Neuronal stem cell (in vitro differentiated cells): ENCODE measurements around the gene MON2.

Source experiments
- DNase-seq: peaks from one replicate; pipeline ENCODE4 v3.0.0-alpha.2; 2013; ENCODE audit warnings: low spot score
- H2AFZ ChIP-seq: one replicate; pipeline ENCODE4 v1.6.1; 2013; ENCODE audit warnings: mild to moderate bottlenecking, low read length, inconsistent platforms
- H2AK5ac ChIP-seq: 2 replicates; pipeline ENCODE4 v1.6.1; 2013; ENCODE audit warnings: low read depth, mild to moderate bottlenecking, inconsistent platforms, low read length, moderate library complexity, mixed read lengths
- H2BK120ac ChIP-seq: 2 replicates; pipeline ENCODE4 v1.6.1; 2013; ENCODE audit warnings: low read depth, mild to moderate bottlenecking, inconsistent platforms, low read length, moderate library complexity, mixed read lengths
- H2BK12ac ChIP-seq: one replicate; pipeline ENCODE4 v1.6.1; 2013; ENCODE audit warnings: low read length, inconsistent platforms
- H2BK15ac ChIP-seq: 2 replicates; pipeline ENCODE4 v1.6.1; 2013; ENCODE audit warnings: mild to moderate bottlenecking, low read length, inconsistent platforms, mixed read lengths
- H2BK5ac ChIP-seq: one replicate; pipeline ENCODE4 v1.6.1; 2013; ENCODE audit warnings: inconsistent platforms, mild to moderate bottlenecking, low read length, moderate library complexity
- H3K14ac ChIP-seq: one replicate; pipeline ENCODE4 v1.6.1; 2013; ENCODE audit warnings: low read length, inconsistent platforms
- H3K18ac ChIP-seq: 2 replicates; pipeline ENCODE4 v1.6.1; 2013; ENCODE audit warnings: low read length, inconsistent platforms
- H3K23ac ChIP-seq: 2 replicates; pipeline ENCODE4 v1.6.1; 2013; ENCODE audit warnings: low read depth, mild to moderate bottlenecking, mixed read lengths, low read length, inconsistent platforms; ENCODE audit not compliant: poor library complexity
- H3K27ac ChIP-seq: replicated peaks from 3 replicates; pipeline ENCODE4 v1.5.1; 2013; ENCODE audit warnings: low read length, inconsistent platforms
- H3K27me3 ChIP-seq, 3 experiments: 2 replicates each; pipeline ENCODE4 v1.6.1; 2013; ENCODE audit warnings: low read length in 3 of 3, mild to moderate bottlenecking in 2 of 3, inconsistent platforms in 1 of 3, low read depth in 1 of 3, mixed read lengths in 1 of 3, moderate library complexity in 1 of 3; ENCODE audit not compliant: control insufficient read depth in 3 of 3, insufficient read depth in 3 of 3
- H3K36me3 ChIP-seq, 2 donors: replicated peaks in 1 of 2; 2 replicates each; pipeline ENCODE4 v1.6.1; 2013; ENCODE audit warnings: low read length in 2 of 2; ENCODE audit not compliant: control insufficient read depth in 2 of 2, insufficient read depth in 2 of 2
- H3K4ac ChIP-seq: 2 replicates; pipeline ENCODE4 v1.6.1; 2013; ENCODE audit warnings: inconsistent platforms, mild to moderate bottlenecking, low read length, moderate library complexity
- H3K4me1 ChIP-seq, 2 donors: 1 replicate in 1 of 2; 2 replicates in 1 of 2; pipeline ENCODE4 v1.6.1; 2013; ENCODE audit warnings: low read length in 2 of 2, low read depth in 1 of 2; ENCODE audit not compliant: control insufficient read depth in 2 of 2, insufficient read depth in 1 of 2
- H3K4me2 ChIP-seq: one replicate; pipeline ENCODE4 v1.6.1; 2013; ENCODE audit warnings: mild to moderate bottlenecking, low read length, inconsistent platforms; ENCODE audit not compliant: insufficient read depth, poor library complexity, severe bottlenecking
- H3K4me3 ChIP-seq, 2 donors: 2 replicates each; pipeline ENCODE4 v1.5.1; 2013; ENCODE audit warnings: low read length in 2 of 2, mild to moderate bottlenecking in 2 of 2, inconsistent platforms in 1 of 2, moderate library complexity in 1 of 2
- H3K79me1 ChIP-seq: one replicate; pipeline ENCODE4 v1.6.1; 2013; ENCODE audit warnings: low read depth, mild to moderate bottlenecking, inconsistent platforms, low read length, moderate library complexity
- H3K9ac ChIP-seq: one replicate; pipeline ENCODE4 v1.6.1; 2013; ENCODE audit warnings: mild to moderate bottlenecking, low read depth, low read length, inconsistent platforms; ENCODE audit not compliant: poor library complexity
- H3K9me3 ChIP-seq, 2 donors: replicated peaks in 1 of 2; 2 replicates each; pipeline versions ENCODE3 to v1.6.1; 2013; ENCODE audit warnings: low read length in 2 of 2, mild to moderate bottlenecking in 2 of 2, inconsistent platforms in 1 of 2, low read depth in 1 of 2, mixed read lengths in 1 of 2, moderate library complexity in 1 of 2; ENCODE audit not compliant: control insufficient read depth in 2 of 2, insufficient read depth in 1 of 2
- H4K8ac ChIP-seq: one replicate; pipeline ENCODE4 v1.6.1; 2013; ENCODE audit warnings: low read depth, mild to moderate bottlenecking, inconsistent platforms, low read length, moderate library complexity
- H4K91ac ChIP-seq: one replicate; pipeline ENCODE4 v1.6.1; 2013; ENCODE audit warnings: low read length, low read depth, mild to moderate bottlenecking, inconsistent platforms; ENCODE audit not compliant: poor library complexity
- WGBS, 2 donors: extraction: QIAGEN DNeasy Blood & Tissue Kit; methylation state at CpG; one replicate each; pipeline ENCODE4 v1.1.7; 2013; ENCODE audit warnings: missing lambda C conversion rate in 2 of 2, mixed read lengths in 1 of 2; ENCODE audit not compliant: insufficient read length in 2 of 2, insufficient replicate concordance in 1 of 2; ENCODE audit errors: extremely low coverage in 2 of 2; 5-methylcytosine and 5-hydroxymethylcytosine counted together

The MON2 gene

DNA sequence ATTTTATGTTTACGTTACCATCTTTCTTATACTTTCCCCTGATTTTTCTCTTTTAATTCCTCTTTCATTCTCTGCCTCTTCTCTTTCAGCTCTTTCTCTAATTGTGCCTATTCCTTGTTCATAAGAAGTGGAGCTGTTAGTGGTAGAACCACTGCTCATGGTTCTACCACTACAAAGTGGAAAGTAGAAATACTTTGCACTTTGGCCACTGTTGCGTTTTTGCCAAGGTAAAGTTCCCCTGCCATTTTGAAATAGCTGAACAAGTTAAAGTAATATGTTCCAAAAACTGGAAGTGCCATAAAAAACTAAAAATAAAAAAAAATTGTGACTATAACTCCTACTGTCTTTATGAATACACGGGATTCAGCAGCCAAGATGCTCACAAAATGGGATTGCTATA lies 130.6 kb downstream of the MON2 start:
- no peak overlapping the region for H3K4ac ChIP-seq
- H3K9me3 ChIP-seq: no peaks in the 10 kb centered on the region
- no peak overlapping the region for H4K8ac ChIP-seq
- no peak overlapping the region for H3K18ac ChIP-seq
- no peak overlapping the region for H3K4me3 ChIP-seq
- H3K4me2 ChIP-seq: no peak overlapping the region
- no CpG with 5 or more reads among the region's 3 CpGs for WGBS, 2 donors
- no peak overlapping the region for H2BK15ac ChIP-seq
- no peak overlapping the region for H2BK5ac ChIP-seq
- peaks cover 0 to 2% of the 10 kb centered on the region in 2 donors for H3K4me1 ChIP-seq
- H3K23ac ChIP-seq: no peak overlapping the region
- no peak overlapping the region for H2BK12ac ChIP-seq
- no peak overlapping the region for H2BK120ac ChIP-seq
- H3K14ac ChIP-seq: no peak overlapping the region
- no peak overlapping the region for H3K9ac ChIP-seq
- DNase-seq: no peak
- no peak overlapping the region for H2AFZ ChIP-seq
- no peaks in the 10 kb centered on the region for H3K27me3 ChIP-seq
- no peak overlapping the region for H3K27ac ChIP-seq
- H4K91ac ChIP-seq: no peak overlapping the region
- H3K36me3 ChIP-seq: peaks cover 0 to 14% of the 10 kb centered on the region in 2 donors
- H3K79me1 ChIP-seq: no peaks in the 10 kb centered on the region
- no peak overlapping the region for H2AK5ac ChIP-seq

DNA sequence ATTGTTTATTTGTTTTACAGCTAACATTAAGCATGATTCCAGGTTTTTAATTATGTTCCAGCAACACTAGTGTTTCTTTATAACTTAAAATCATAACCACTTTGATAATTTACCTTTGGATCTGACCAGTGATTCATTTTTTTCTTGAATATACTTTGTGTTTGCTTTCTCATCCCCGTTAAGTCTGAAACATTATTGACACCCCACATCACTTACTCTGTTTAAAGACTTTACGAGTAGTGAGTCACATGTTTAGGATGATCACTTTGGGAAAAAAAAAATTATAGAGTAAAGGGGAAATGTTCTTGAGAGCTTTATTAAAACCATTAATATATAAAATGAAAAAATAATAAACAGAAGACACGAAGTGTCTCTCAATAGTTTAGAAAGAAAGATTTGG lies 132.2 kb downstream of the MON2 start:
- no peaks in the 10 kb centered on the region for H3K27me3 ChIP-seq
- H3K79me1 ChIP-seq: peaks cover 2% of the 10 kb centered on the region
- no peak overlapping the region for H2AFZ ChIP-seq
- H4K8ac ChIP-seq: no peak overlapping the region
- H3K4me2 ChIP-seq: no peak overlapping the region
- no peak overlapping the region for H2AK5ac ChIP-seq
- no peak overlapping the region for H3K4me3 ChIP-seq
- H3K18ac ChIP-seq: no peak overlapping the region
- DNase-seq: no peak
- no peaks in the 10 kb centered on the region for H3K36me3 ChIP-seq
- H3K23ac ChIP-seq: no peak overlapping the region
- peaks cover 0 to 2% of the 10 kb centered on the region in 2 donors for H3K4me1 ChIP-seq
- H3K9me3 ChIP-seq: no peaks in the 10 kb centered on the region
- no peak overlapping the region for H2BK12ac ChIP-seq
- no peak overlapping the region for H4K91ac ChIP-seq
- no peak overlapping the region for H2BK15ac ChIP-seq
- no peak overlapping the region for H3K14ac ChIP-seq
- no peak overlapping the region for H2BK120ac ChIP-seq
- no CpG with 5 or more reads among the region's 3 CpGs for WGBS, 2 donors
- H3K4ac ChIP-seq: no peak overlapping the region
- no peak overlapping the region for H2BK5ac ChIP-seq
- no peak overlapping the region for H3K9ac ChIP-seq
- no peak overlapping the region for H3K27ac ChIP-seq

DNA sequence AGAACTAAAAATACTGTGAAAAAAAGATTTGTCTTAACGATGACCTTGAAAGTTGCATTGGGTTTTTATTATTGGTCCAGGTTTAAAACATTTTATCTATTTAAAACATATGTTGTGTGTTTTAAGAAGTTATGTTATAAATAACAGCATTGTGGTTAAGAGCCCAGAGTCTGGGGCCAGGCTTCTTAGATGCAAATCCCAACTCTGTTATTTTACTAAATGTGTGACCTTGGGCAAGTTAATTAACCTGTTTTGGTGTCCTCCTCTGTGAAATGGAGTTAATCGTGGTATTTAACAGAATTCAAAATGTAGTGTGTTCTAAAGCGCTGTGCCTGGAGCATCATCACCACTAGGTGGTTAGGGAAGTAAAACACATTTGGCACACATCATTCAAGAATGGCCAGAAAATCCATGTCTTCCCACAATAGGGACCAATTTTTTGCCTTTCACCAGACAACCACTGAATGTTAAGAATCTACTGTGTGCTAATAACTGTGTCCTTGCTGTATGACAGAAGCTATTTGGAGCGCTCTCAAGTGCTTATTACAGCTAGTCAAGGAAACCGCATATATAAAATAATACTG lies 133.3 kb downstream of the MON2 start:
- Histone ChIP-seq H3K27me3 (no peaks in the 10 kb centered on the region), H3K4ac (no peak overlapping the region), H2BK12ac (no peak overlapping the region), H2BK120ac (no peak overlapping the region), H3K9me3 (no peaks in the 10 kb centered on the region), H3K4me2 (no peak overlapping the region), H4K91ac (no peak overlapping the region), H2BK15ac (no peak overlapping the region), H2AFZ (no peak overlapping the region), H4K8ac (no peak overlapping the region), H2BK5ac (no peak overlapping the region), H3K79me1 (peaks cover 2% of the 10 kb centered on the region), H2AK5ac (no peak overlapping the region), H3K23ac (no peak overlapping the region), H3K4me1 (peaks cover 0 to 2% of the 10 kb centered on the region in 2 donors), H3K14ac (no peak overlapping the region), H3K27ac (no peak overlapping the region), H3K18ac (no peak overlapping the region), H3K9ac (no peak overlapping the region), H3K4me3 (no peak overlapping the region), H3K36me3 (peaks cover 0 to 2% of the 10 kb centered on the region in 2 donors)
- no peak for DNase-seq
- WGBS, 2 donors: no CpG with 5 or more reads among the region's 5 CpGs

DNA sequence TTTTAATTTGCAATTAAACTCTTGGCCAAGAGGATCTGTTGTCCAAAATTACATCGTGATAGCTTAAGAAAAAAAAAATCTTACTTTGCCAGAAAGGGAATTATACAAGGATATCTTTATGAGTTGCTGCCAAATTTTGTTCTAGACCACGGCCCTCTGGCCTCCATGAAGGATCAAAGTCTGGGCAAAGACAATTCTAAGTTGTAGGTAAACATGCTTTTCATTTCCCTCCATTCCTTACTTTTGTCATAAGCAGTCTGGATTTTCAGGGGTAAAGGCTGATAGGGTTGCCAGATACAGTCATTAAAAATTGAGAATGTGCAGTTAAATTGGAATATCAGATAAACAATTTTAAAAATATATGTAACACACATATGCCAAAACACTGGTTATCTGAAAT lies 135.1 kb downstream of the MON2 start:
- H2BK5ac ChIP-seq: no peak overlapping the region
- no peak overlapping the region for H3K23ac ChIP-seq
- DNase-seq: no peak
- WGBS, 2 donors: no CpG with 5 or more reads among the region's 2 CpGs
- H2BK15ac ChIP-seq: no peak overlapping the region
- H2BK120ac ChIP-seq: no peak overlapping the region
- no peak overlapping the region for H3K4me2 ChIP-seq
- no peak overlapping the region for H4K8ac ChIP-seq
- peaks cover 0 to 20% of the 10 kb centered on the region in 2 donors for H3K36me3 ChIP-seq
- H3K9me3 ChIP-seq: no peaks in the 10 kb centered on the region
- peaks cover 2 to 9% of the 10 kb centered on the region in 2 donors for H3K4me1 ChIP-seq
- H2BK12ac ChIP-seq: no peak overlapping the region
- H3K4ac ChIP-seq: no peak overlapping the region
- no peak overlapping the region for H2AK5ac ChIP-seq
- no peak overlapping the region for H3K27ac ChIP-seq
- H3K18ac ChIP-seq: no peak overlapping the region
- H3K14ac ChIP-seq: no peak overlapping the region
- H3K27me3 ChIP-seq: no peaks in the 10 kb centered on the region
- no peak overlapping the region for H4K91ac ChIP-seq
- H3K4me3 ChIP-seq: peak overlapping the region in 1 of 2 donors; percentile 86
- peaks cover 2% of the 10 kb centered on the region for H3K79me1 ChIP-seq
- H2AFZ ChIP-seq: peak overlapping the region; percentile 94
- no peak overlapping the region for H3K9ac ChIP-seq
